PC-9 (cell line): ENCODE data around the gene SLC38A9.

Experiments
- EZH2 ChIP-seq: fragments of 200-600 bp; sonication (generic); IDR thresholded peaks from 2 replicates; pipeline ENCODE4 v1.8.0; 2017; ENCODE audit warnings: antibody characterized with exemption, low read depth
- TF ChIP-seq, protein P1 (sequence below): fragments of 200-600 bp; sonication (generic); conservative IDR thresholded peaks from 2 replicates; pipeline ENCODE4 v1.6.1; 2017; ENCODE audit warnings: mixed run types, antibody characterized with exemption, mild to moderate bottlenecking, moderate library complexity

DNA sequence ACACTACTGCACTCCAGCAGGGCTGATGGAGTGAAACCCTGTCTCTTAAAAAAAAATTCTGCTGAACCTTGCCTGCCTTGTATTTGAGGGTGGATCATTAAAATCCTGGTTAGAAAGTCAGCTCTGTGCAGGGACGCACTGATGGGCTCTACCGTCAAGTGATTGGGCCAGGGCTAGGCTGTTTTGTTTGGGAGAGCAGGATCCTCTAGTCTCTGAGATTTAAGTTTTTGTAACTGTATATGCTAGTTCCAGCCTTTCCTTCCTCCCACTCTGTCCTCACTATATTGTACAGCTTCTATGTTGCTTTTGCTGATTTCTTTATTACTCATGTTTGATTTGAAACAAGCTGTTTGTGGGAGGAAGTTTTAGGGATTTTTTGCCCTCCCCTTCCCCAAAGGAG lies 37.3 kb upstream of the SLC38A9 start:
- TF ChIP-seq, protein P1, sequence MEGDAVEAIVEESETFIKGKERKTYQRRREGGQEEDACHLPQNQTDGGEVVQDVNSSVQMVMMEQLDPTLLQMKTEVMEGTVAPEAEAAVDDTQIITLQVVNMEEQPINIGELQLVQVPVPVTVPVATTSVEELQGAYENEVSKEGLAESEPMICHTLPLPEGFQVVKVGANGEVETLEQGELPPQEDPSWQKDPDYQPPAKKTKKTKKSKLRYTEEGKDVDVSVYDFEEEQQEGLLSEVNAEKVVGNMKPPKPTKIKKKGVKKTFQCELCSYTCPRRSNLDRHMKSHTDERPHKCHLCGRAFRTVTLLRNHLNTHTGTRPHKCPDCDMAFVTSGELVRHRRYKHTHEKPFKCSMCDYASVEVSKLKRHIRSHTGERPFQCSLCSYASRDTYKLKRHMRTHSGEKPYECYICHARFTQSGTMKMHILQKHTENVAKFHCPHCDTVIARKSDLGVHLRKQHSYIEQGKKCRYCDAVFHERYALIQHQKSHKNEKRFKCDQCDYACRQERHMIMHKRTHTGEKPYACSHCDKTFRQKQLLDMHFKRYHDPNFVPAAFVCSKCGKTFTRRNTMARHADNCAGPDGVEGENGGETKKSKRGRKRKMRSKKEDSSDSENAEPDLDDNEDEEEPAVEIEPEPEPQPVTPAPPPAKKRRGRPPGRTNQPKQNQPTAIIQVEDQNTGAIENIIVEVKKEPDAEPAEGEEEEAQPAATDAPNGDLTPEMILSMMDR, result no peak
- no peak for TF ChIP-seq EZH2
